Measurements from ENCODE around the gene PRKD2.

PRKD2 gene

DNA sequence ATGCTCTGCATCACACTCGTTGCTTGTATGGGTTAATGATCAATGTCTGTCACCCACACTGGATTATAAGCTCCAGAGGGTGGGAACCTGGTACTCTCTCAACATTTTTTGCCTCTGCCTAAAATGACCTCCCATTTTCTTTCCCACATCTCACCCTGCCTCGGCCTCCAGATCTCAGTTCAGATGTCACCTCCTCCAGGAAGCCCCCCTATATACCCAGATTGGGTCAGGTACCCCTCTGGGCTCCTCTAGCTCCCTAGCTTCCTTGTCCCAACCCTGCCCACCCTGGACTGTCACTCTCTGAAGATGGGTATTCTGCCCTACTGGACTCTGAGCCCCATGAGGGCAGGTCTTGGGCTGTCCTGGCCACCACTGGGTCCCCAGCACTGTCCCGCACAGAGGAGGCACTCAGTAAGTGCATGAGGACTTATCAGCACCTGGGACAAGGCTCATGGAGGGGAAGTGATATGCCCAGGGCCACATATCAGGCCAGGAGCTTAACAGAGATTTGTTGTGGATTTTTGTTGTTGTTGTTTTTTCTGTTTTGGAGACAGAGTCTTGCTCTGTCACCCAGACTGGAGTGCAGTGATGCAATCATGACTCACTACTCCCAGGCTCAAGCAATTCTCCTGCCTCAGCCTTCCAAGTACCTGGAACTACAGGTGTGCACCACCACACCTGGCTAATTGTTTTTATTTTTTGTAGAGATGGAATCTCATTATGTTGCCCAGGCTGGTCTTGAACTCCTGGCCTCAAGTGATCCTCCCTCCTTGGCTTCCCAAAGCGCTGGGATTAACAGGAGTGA is 23.8 kb downstream of the PRKD2 start:
- Histone ChIP-seq H3K79me2 (ENCODE audit: insufficient read depth, low read length) (no peaks in the 10 kb centered on the region), H3K36me3 (ENCODE audit: insufficient read depth, low read length) (peaks cover 92% of the 10 kb centered on the region)

DNA sequence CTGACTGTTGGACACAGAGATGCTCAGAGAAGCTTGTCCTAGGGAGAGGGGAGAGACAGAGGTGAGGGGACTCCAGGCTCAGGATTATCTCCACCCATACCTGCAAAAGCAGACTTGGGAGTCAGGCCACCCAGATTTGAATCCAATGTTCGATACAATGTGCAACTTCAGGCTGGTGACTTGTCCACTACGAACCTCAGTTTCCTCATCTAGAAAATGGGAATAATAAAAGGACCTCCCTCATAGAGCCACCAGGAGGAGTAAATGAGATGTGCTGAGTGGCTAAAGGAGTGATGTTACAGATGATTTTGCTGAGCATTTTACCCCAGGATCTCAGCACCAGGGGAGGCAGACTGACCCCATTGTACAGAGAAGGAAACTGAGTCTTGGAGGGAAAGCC is 25.0 kb downstream of the PRKD2 start:
- TF ChIP-seq, protein P1, sequence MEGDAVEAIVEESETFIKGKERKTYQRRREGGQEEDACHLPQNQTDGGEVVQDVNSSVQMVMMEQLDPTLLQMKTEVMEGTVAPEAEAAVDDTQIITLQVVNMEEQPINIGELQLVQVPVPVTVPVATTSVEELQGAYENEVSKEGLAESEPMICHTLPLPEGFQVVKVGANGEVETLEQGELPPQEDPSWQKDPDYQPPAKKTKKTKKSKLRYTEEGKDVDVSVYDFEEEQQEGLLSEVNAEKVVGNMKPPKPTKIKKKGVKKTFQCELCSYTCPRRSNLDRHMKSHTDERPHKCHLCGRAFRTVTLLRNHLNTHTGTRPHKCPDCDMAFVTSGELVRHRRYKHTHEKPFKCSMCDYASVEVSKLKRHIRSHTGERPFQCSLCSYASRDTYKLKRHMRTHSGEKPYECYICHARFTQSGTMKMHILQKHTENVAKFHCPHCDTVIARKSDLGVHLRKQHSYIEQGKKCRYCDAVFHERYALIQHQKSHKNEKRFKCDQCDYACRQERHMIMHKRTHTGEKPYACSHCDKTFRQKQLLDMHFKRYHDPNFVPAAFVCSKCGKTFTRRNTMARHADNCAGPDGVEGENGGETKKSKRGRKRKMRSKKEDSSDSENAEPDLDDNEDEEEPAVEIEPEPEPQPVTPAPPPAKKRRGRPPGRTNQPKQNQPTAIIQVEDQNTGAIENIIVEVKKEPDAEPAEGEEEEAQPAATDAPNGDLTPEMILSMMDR (IDR thresholded peaks at IDR 0.05; ENCODE audit: borderline replicate concordance, extremely low read depth, low read length, poor library complexity, severe bottlenecking), result no peak
- TF ChIP-seq EZH2 (IDR thresholded peaks at IDR 0.05; ENCODE audit: borderline replicate concordance, low read depth, low read length, severe bottlenecking), result no peak
- H3K36me3 ChIP-seq (ENCODE audit: insufficient read depth, low read length), result peaks cover 93% of the 10 kb centered on the region
- no peak overlapping the region for H3K4me2 ChIP-seq (ENCODE audit: insufficient read depth, low read length)
- no peaks in the 10 kb centered on the region for H3K9me3 ChIP-seq (ENCODE audit: insufficient read depth, low read length, severe bottlenecking)
- H3K4me3 ChIP-seq (ENCODE audit: low read depth in 1 of 2, low read length in 2 of 2), result no peak overlapping the region
- no peaks in the 10 kb centered on the region for H3K79me2 ChIP-seq (ENCODE audit: insufficient read depth, low read length)
- ATAC-seq (ENCODE audit: insufficient read depth, low read depth) (no peak), DNase-seq (no peak)
- no peak overlapping the region for H3K27ac ChIP-seq (ENCODE audit: low read length)
- H3K4me1 ChIP-seq (ENCODE audit: insufficient read depth, low read length), result no peaks in the 10 kb centered on the region
- H3K27me3 ChIP-seq (ENCODE audit: insufficient read depth, low read length, poor library complexity), result no peaks in the 10 kb centered on the region
- H4K20me1 ChIP-seq (ENCODE audit: insufficient read depth, low read length), result peaks cover 9% of the 10 kb centered on the region; the same call in 1 of the 2 replicates
- H3K9ac ChIP-seq (ENCODE audit: low read depth, low read length), result no peak overlapping the region
- no peak overlapping the region for H2AFZ ChIP-seq (ENCODE audit: low read depth, low read length)

More for the DNA sequence above, 23.8 kb downstream of the PRKD2 start:
- no peak overlapping the region for H2AFZ ChIP-seq (ENCODE audit: low read depth, low read length)
- H3K27ac ChIP-seq (ENCODE audit: low read length), result no peak overlapping the region
- TF ChIP-seq, protein P1 (IDR thresholded peaks at IDR 0.05; ENCODE audit: borderline replicate concordance, extremely low read depth, low read length, poor library complexity, severe bottlenecking), result no peak
- no peak for TF ChIP-seq EZH2 (IDR thresholded peaks at IDR 0.05; ENCODE audit: borderline replicate concordance, low read depth, low read length, severe bottlenecking)
- no peak for DNase-seq
- H4K20me1 ChIP-seq (ENCODE audit: insufficient read depth, low read length), result peaks cover 11% of the 10 kb centered on the region; the same call in 1 of the 2 replicates
- H3K9me3 ChIP-seq (ENCODE audit: insufficient read depth, low read length, severe bottlenecking), result no peaks in the 10 kb centered on the region
- no peak for ATAC-seq (ENCODE audit: insufficient read depth, low read depth)
- H3K4me2 ChIP-seq (ENCODE audit: insufficient read depth, low read length), result no peak overlapping the region
- no peaks in the 10 kb centered on the region for H3K4me1 ChIP-seq (ENCODE audit: insufficient read depth, low read length)
- no peaks in the 10 kb centered on the region for H3K27me3 ChIP-seq (ENCODE audit: insufficient read depth, low read length, poor library complexity)
- H3K9ac ChIP-seq (ENCODE audit: low read depth, low read length), result no peak overlapping the region
- H3K4me3 ChIP-seq (ENCODE audit: low read depth in 1 of 2, low read length in 2 of 2), result no peak overlapping the region

DNA sequence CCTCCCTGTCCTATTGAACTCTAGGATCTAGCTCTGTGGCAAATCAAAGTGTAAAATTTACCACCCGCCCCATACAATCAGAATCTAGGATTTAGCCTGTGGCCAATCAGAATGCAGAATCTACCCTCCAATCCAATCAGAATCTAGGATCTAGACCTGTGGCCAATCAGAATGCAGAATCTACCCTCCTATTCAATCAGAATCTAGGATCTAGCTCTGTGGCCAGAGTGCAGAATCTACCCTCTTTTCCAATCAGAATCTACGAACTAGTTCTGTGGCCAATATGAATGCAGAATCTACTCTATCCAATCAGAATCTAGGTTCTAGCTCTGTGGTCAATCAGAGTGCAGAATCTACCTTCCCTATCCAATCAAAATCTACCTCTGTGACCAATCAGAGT is 25.8 kb downstream of the PRKD2 start:
- no peak overlapping the region for H3K9ac ChIP-seq (ENCODE audit: low read depth, low read length)
- H2AFZ ChIP-seq (ENCODE audit: low read depth, low read length), result no peak overlapping the region
- 0 out of 2 replicates have a peak, but pooled peaks cover 7% of the 10 kb centered on the region for H4K20me1 ChIP-seq (ENCODE audit: insufficient read depth, low read length)
- DNase-seq, result no peak
- ATAC-seq (ENCODE audit: insufficient read depth, low read depth), result no peak
- no peaks in the 10 kb centered on the region for H3K9me3 ChIP-seq (ENCODE audit: insufficient read depth, low read length, severe bottlenecking)
- H3K27me3 ChIP-seq (ENCODE audit: insufficient read depth, low read length, poor library complexity), result no peaks in the 10 kb centered on the region
- no peaks in the 10 kb centered on the region for H3K79me2 ChIP-seq (ENCODE audit: insufficient read depth, low read length)
- H3K4me3 ChIP-seq (ENCODE audit: low read depth in 1 of 2, low read length in 2 of 2), result no peak overlapping the region
- no peaks in the 10 kb centered on the region for H3K4me1 ChIP-seq (ENCODE audit: insufficient read depth, low read length)
- peaks cover 91% of the 10 kb centered on the region for H3K36me3 ChIP-seq (ENCODE audit: insufficient read depth, low read length)
- TF ChIP-seq, protein P1 (IDR thresholded peaks at IDR 0.05; ENCODE audit: borderline replicate concordance, extremely low read depth, low read length, poor library complexity, severe bottlenecking), result no peak
- TF ChIP-seq EZH2 (IDR thresholded peaks at IDR 0.05; ENCODE audit: borderline replicate concordance, low read depth, low read length, severe bottlenecking), result no peak
- no peak overlapping the region for H3K4me2 ChIP-seq (ENCODE audit: insufficient read depth, low read length)
- no peak overlapping the region for H3K27ac ChIP-seq (ENCODE audit: low read length)

Measured in DND-41 (cell line).